ENCODE results near the gene SANBR.

Gene SANBR

GRCh38 chr2:61091485-61091884 lies 25.8 kb downstream of the SANBR start:
- no peak for DNase-seq

- no peak for DNase-seq
Measured at GRCh38 chr2:61096438-61096837, 30.8 kb downstream of the SANBR start.

- DNase-seq = no peak
Measured at GRCh38 chr2:61100801-61101200, 35.1 kb downstream of the SANBR start.

GRCh38 chr2:61109291-61109690 lies 43.6 kb downstream of the SANBR start:
- DNase-seq = no peak

GRCh38 chr2:61111708-61112107 lies 46.0 kb downstream of the SANBR start:
- DNase-seq = no peak

GRCh38 chr2:61114147-61114546 lies 48.5 kb downstream of the SANBR start:
- DNase-seq = no peak
